IPS-11a (cell line): ENCODE results near the gene NXPE3.
"Not testable (repeated sequence)": the region's sequence is repeated elsewhere in the genome, so short reads cannot be mapped to it uniquely, and the experiment has no call there.

ENCODE experiments used
- H3K4me3 ChIP-seq: one replicate; pipeline ENCODE4 v1.5.1; 2013; ENCODE audit warnings: low read depth, low read length, control low read depth

Gene NXPE3

DNA sequence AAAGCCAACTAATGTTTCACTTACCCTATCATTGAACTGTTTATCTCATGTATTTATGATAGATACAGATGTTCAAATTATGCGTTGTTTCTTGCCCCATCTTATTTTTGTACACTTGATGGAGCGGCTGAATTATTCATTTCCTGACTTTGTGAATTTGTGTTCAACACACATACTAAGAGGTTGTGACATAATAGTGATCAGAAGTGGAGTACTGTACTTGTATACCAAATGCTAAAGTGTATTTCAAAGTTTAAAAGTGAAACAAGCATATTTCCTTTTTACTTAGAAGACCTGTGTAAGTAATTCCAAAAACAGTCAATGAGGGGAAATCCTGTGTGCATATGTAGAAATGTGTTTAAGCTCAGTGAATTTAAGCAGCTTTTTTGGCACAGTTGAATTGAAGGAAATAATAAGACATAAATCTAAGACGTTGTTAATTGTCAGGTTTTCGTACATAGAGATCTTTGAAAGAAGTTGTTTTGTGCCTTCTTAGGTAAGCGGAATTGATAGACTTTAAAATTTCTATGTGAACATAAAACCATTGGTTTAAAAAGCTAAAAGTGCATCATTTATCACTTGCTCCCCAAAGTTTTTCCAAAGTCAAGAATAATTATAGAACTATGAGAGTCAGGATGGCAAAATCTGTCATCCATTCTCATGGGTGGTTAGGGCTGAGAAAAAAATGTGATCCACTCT, 72.2 kb downstream of the NXPE3 start:
- H3K4me3 ChIP-seq = peak overlapping the region; percentile 75

GRCh38 chr3:101851850-101852714, 73.1 kb downstream of the NXPE3 start:
- H3K4me3 ChIP-seq = no peak overlapping the region

DNA sequence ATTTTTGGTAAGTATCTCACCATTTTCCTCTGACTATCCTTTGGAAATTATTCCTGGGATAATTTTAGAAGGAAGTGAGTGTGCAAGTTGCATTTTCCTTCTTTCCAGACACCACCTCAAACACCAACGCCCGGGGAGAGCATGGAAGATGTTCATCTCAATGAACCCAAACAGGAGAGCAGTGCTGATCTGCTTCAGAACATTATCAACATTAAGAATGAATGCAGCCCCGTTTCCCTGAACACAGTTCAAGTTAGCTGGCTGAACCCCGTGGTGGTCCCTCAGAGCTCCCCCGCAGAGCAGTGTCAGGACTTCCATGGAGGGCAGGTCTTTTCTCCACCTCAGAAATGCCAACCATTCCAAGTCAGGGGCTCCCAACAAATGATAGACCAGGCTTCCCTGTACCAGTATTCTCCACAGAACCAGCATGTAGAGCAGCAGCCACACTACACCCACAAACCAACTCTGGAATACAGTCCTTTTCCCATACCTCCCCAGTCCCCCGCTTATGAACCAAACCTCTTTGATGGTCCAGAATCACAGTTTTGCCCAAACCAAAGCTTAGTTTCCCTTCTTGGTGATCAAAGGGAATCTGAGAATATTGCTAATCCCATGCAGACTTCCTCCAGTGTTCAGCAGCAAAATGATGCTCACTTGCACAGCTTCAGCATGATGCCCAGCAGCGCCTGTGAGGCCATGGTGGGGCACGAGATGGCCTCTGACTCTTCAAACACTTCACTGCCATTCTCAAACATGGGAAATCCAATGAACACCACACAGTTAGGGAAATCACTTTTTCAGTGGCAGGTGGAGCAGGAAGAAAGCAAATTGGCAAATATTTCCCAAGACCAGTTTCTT, 74.2 kb downstream of the NXPE3 start:
- H3K4me3 ChIP-seq = no peak overlapping the region

GRCh38 chr3:101853982-101854381, 75.0 kb downstream of the NXPE3 start:
- no peak overlapping the region for H3K4me3 ChIP-seq

GRCh38 chr3:101854608-101855304, 75.7 kb downstream of the NXPE3 start:
- no peak overlapping the region for H3K4me3 ChIP-seq

GRCh38 chr3:101857301-101857741, 78.3 kb downstream of the NXPE3 start:
- H3K4me3 ChIP-seq = no peak overlapping the region

GRCh38 chr3:101858464-101859030, 79.5 kb downstream of the NXPE3 start:
- no peak overlapping the region for H3K4me3 ChIP-seq

DNA sequence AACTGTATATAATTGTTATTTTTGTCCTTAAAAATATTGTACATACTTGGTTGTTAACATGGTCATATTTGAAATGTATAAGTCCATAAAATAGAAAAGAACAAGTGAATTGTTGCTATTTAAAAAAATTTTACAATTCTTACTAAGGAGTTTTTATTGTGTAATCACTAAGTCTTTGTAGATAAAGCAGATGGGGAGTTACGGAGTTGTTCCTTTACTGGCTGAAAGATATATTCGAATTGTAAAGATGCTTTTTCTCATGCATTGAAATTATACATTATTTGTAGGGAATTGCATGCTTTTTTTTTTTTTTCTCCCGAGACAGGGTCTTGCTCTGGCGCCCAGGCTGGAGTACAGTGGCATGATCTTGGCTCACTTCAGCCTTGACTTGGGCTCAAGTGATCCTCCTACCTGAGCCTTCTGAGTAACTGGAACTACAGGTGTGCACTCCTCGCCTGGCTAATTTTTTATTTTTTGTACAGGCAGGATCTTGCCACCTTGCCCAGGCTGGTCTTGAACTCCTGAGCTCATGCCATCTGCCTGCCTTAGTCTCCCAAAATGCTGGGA, 81.0 kb downstream of the NXPE3 start:
- no peak overlapping the region for H3K4me3 ChIP-seq

GRCh38 chr3:101861212-101861788, 82.3 kb downstream of the NXPE3 start:
- H3K4me3 ChIP-seq = no peak overlapping the region

DNA sequence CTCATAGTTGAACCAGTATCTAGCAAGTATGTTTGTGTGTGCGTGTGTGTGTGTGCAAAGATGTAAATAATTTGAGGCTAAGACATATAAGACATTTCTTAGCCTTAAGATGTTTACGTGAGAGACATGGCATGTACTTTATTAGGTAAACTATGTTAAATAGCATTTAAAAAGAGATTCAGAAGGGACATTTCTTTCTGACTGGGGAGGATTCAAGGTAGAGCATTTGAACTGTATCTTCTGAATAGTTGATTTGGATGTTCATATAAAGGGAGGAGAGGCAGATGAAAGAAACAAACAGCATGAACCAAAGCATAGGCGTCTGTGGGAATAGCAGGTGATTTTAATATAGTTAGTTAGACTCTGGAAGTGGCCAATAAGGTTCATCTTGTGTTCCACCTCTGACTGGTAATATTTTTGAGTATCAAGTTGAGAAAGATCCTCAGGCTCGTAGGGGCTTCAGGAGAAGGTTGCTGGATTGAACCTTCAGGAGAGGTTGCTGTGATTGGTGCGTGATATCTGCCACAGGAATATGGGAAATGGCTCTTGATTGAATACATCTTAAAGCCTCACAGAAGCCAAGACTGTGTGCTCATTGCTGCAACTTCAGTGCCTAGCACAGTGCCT, 82.9 kb downstream of the NXPE3 start:
- no peak overlapping the region for H3K4me3 ChIP-seq

DNA sequence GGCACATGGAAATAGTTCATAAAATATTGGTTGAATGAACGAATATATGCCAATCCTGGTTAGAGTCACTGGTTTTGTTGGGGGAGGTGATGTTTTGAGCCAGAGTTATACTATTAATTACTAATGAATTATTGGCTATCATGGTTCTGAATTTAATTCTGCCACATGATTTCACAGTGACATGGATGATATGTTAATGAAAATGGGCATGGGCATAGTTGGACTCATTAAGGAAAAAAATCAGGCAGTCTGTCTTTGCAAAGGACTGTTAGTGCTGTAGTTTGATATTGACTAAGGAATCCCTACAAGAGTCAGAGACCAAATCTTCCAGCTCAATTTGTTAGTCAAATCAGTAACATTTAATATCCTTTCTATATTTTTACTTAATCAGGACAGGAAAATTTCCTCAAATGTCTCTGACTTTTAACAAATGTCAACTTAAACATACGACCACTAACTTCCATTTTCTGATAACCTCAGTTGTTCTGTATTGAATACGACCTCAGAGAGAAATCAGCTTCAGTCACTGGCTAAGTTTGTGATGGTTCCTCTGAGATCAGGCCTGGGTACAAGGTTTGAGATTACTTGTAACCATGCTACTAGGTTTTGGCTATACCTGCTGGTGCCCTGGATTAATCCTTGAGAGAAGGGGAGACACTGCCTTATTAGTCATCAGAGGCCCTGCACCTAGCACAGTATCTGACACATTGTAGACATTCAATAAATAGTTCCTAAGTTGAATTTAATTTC, 83.6 kb downstream of the NXPE3 start:
- H3K4me3 ChIP-seq = no peak overlapping the region

DNA sequence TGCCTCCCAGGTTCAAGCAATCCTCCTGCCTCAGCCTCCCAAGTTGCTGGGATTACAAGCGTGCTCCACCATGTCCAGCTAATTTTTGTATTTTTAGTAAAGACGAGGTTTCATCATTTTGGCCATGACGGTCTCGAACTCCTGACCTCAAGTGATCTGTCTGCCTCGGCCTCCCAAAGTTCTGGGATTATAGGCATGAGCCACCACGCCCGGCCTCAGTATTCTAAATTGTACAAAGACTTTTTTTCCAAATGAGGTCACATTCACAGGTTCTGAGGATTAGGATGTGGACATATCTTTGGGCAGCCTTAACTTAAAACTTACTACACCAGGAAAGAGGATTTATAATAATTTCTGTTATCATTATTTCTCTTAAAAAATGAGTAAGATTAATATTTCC, 85.9 kb downstream of the NXPE3 start:
- H3K4me3 ChIP-seq = not testable (repeated sequence)

DNA sequence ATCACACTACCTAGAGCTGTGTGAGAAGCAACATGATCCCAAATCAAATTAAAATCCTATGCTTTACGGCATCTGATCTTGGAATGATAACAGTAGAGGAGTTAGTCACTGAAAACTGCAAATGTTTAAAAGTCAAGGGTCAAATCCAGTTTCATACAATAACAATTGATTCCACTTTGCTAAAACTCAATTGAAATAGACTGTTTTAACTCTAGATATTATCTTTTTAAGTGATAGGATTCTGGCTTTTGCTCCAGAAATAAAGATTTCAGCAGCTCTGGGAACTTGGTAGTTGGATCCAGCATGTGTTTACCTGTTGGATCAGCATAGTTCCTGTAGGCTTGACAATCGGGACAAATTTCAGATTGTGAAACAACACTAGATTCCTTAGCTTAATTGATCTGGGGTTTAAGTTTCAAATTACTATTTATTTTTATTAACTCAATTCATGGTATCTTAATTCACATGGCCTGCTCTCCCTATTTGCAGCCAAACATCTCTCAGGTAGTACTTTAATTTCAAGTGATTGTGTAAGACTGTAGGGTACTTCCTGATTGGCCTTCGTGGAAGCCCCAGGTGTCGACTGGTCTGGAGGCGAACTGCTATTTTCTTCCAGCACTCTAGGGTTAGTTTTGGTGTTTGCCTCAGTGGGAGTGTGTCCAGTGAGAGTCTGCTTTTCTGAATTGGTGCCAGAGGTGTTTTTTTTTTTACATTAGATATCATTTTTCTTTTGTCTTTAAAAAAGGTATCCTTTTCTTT, 86.9 kb downstream of the NXPE3 start:
- H3K4me3 ChIP-seq = no peak overlapping the region

GRCh38 chr3:101867511-101867910, 88.5 kb downstream of the NXPE3 start:
- no peak overlapping the region for H3K4me3 ChIP-seq

DNA sequence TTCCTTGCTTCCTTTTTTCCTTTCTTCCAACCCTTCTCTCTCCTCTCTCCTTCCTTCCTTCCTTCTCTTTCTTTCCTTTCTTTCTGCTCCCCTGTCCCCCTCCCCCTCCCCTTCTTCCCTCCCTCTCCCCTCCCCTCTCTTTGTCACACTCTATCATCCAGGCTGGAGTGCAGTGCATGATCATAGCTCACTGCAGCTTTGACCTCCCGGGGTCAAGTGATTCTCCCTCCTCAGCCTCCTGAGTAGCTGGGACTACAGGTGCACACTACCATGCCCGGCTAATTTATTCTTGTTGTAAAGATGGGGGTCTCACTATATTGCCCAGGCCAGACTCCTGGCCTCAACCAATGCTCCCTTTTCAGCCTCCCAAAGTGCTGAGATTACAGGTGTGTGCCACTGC, 89.0 kb downstream of the NXPE3 start:
- H3K4me3 ChIP-seq = no peak overlapping the region

GRCh38 chr3:101868534-101869464, 89.8 kb downstream of the NXPE3 start:
- H3K4me3 ChIP-seq = no peak overlapping the region

GRCh38 chr3:101870138-101870537, 91.1 kb downstream of the NXPE3 start:
- H3K4me3 ChIP-seq = no peak overlapping the region
